ENCODE measurements around the gene ALX4. TPM values are rescaled to one million over a fixed set of nuclear protein-coding genes. Genes with fewer than 3 reads are reported as not detected.

The ALX4 gene
- total and polyA plus RNA-seq, 7 donors: 0.04 to 0.23 (median 0.14) TPM; not detected in 1

DNA sequence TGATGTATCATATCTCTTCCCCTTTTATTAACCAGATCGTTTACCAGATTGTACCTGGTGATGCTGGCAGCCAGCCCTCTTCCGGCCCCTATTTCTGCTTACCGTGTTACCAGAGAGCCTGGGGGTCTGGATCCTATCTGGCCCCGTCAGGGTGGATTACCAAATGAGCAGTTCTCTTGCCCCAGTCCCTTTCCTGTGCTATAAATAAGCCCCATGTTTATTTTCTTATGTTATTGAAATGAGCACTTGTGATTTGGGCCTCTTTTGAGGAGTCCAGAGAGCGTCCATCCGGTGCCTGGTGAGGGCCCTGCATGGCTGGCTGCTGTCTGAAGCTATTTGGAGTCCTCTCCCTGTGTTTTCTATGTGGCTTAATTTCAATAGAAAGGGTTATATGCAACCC, 59.5 kb downstream of the ALX4 start:
- intact Hi-C loops (cut with DNase I): no loop called here
- peaks cover 22% of the 10 kb centered on the region for H3K4me1 ChIP-seq
- TF ChIP-seq, protein P1, sequence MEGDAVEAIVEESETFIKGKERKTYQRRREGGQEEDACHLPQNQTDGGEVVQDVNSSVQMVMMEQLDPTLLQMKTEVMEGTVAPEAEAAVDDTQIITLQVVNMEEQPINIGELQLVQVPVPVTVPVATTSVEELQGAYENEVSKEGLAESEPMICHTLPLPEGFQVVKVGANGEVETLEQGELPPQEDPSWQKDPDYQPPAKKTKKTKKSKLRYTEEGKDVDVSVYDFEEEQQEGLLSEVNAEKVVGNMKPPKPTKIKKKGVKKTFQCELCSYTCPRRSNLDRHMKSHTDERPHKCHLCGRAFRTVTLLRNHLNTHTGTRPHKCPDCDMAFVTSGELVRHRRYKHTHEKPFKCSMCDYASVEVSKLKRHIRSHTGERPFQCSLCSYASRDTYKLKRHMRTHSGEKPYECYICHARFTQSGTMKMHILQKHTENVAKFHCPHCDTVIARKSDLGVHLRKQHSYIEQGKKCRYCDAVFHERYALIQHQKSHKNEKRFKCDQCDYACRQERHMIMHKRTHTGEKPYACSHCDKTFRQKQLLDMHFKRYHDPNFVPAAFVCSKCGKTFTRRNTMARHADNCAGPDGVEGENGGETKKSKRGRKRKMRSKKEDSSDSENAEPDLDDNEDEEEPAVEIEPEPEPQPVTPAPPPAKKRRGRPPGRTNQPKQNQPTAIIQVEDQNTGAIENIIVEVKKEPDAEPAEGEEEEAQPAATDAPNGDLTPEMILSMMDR (IDR thresholded peaks at IDR 0.05): no peak

DNA sequence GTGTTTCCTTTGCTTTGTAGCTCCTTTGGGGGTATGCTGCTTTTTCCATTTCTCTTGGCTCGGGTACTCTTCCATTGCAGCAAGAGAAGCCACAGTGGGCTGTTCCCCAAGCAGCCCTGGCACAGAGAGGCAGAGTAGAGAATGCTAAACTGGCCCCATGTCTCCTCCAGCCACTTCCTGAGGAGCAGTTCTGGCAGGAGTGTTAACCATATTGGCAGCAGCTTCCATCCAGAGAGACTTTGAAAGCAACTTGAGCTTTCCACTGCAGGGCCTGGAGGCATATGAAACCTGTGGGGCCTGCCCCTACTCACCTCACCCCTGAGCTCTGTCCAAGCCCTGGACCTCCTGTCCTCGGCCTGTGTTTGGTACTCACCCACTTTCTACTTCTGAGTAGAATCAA, 61.8 kb downstream of the ALX4 start:
- no peak overlapping the region for H3K27ac ChIP-seq
- no peaks in the 10 kb centered on the region for H3K27me3 ChIP-seq (ENCODE audit: insufficient read depth in 3 of 3, low read length in 2 of 3)
- DNase-seq (no peak), ATAC-seq (peak in 3 of 4 donors; percentile 25 to 52 (median 42))
- H3K9me3 ChIP-seq: peaks cover 11% of the 10 kb centered on the region
- 23 to 64% (median 40%) methylated on average over 2 of the region's 2 CpGs for WGBS, 3 donors
- H3K4me1 ChIP-seq: peaks cover 39% of the 10 kb centered on the region
- intact Hi-C loops (cut with DNase I): loop anchor here in 1 of 2 donors (10.0 kb wide), 1 partner anchor 73 kb away; no protein-coding TSS in a partner anchor
- H3K4me3 ChIP-seq: no peak overlapping the region
- no peaks in the 10 kb centered on the region for H3K36me3 ChIP-seq (ENCODE audit: insufficient read depth in 1 of 2, low read depth in 1 of 2)
- TF ChIP-seq, protein P1 (IDR thresholded peaks at IDR 0.05): no peak

More for the DNA sequence above, 59.5 kb downstream of the ALX4 start:
- Histone ChIP-seq H3K36me3 (ENCODE audit: insufficient read depth in 1 of 2, low read depth in 1 of 2) (no peaks in the 10 kb centered on the region), H3K4me3 (no peak overlapping the region), H3K9me3 (peaks cover 19% of the 10 kb centered on the region), H3K27me3 (ENCODE audit: insufficient read depth in 3 of 3, low read length in 2 of 3) (no peaks in the 10 kb centered on the region), H3K27ac (no peak overlapping the region)
- DNase-seq: no peak
- no peak for ATAC-seq
- WGBS, 3 donors: 90 to 94% (median 92%) methylated on average over 6 of the region's 6 CpGs

DNA sequence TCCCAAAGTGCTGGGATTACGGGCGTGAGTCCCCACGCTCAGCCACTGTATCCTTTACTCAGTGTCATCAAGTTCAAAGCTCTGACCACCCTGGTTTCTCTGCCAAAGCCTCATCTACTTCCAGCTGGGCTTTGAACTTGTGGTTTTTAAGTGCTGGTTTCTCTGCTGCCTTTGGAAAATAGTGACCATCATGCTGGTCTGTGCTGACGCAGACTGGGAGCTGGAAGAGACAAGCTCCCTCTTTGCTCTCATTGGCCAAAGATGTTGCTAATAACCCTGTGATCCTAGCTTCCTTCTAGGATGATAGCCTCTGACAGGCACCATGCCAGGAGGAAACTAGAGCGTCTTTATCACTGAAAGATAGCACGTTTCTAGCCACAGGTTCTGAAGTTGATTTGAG, 62.4 kb downstream of the ALX4 start:
- Histone ChIP-seq H3K4me3 (no peak overlapping the region), H3K27me3 (ENCODE audit: insufficient read depth in 3 of 3, low read length in 2 of 3) (no peaks in the 10 kb centered on the region), H3K4me1 (peaks cover 45% of the 10 kb centered on the region), H3K36me3 (ENCODE audit: insufficient read depth in 1 of 2, low read depth in 1 of 2) (no peaks in the 10 kb centered on the region), H3K27ac (no peak overlapping the region), H3K9me3 (peaks cover 5% of the 10 kb centered on the region)
- DNase-seq (no peak), ATAC-seq (no peak)
- intact Hi-C loops (cut with DNase I): loop anchor here in 1 of 2 donors (10.0 kb wide), 1 partner anchor 73 kb away; no protein-coding TSS in a partner anchor
- WGBS, 3 donors: 72 to 82% (median 79%) methylated on average over 6 of the region's 6 CpGs
- TF ChIP-seq, protein P1 (IDR thresholded peaks at IDR 0.05): no peak

DNA sequence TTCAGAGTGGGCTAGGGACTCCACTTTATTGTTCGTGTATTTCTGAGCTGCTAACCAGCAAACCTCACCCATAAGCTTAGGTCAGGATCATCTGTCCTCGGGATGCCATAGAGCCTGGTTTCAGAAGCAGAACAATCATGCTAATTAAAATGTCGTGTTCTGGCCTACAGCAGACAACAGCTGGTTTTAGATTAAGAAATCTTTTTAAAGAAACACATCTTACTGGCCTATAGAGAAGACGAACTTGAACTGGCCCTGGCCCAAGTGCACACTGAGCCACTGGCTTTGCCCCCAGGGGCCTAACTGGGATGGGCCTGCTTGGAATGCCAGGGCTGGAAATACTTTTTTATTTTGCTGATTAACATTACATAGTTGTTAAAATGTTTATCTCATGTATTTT, 63.2 kb downstream of the ALX4 start:
- Histone ChIP-seq H3K27me3 (ENCODE audit: insufficient read depth in 3 of 3, low read length in 2 of 3) (no peaks in the 10 kb centered on the region), H3K9me3 (no peaks in the 10 kb centered on the region), H3K36me3 (ENCODE audit: insufficient read depth in 1 of 2, low read depth in 1 of 2) (no peaks in the 10 kb centered on the region), H3K4me1 (peaks cover 52% of the 10 kb centered on the region), H3K4me3 (no peak overlapping the region), H3K27ac (no peak overlapping the region)
- TF ChIP-seq, protein P1 (IDR thresholded peaks at IDR 0.05): no peak
- intact Hi-C loops (cut with DNase I): loop anchor here in 1 of 2 donors (10.0 kb wide), 1 partner anchor 72 kb away; no protein-coding TSS in a partner anchor
- DNase-seq (peak in 1 of 2 donors; percentile 54), ATAC-seq (no peak)
- WGBS, 3 donors: 35 to 65% (median 38%) methylated on average over 4 of the region's 4 CpGs
